HG02852 (cell line): Measurements from ENCODE around the gene BRF1.

Source experiments
- ATAC-seq: cut with Tn5 transposase; IDR thresholded peaks from one replicate; pipeline ENCODE4 v1.9.1; 2021; ENCODE audit warnings: mild to moderate bottlenecking, moderate library complexity; ENCODE audit not compliant: unreplicated experiment

The BRF1 gene

DNA sequence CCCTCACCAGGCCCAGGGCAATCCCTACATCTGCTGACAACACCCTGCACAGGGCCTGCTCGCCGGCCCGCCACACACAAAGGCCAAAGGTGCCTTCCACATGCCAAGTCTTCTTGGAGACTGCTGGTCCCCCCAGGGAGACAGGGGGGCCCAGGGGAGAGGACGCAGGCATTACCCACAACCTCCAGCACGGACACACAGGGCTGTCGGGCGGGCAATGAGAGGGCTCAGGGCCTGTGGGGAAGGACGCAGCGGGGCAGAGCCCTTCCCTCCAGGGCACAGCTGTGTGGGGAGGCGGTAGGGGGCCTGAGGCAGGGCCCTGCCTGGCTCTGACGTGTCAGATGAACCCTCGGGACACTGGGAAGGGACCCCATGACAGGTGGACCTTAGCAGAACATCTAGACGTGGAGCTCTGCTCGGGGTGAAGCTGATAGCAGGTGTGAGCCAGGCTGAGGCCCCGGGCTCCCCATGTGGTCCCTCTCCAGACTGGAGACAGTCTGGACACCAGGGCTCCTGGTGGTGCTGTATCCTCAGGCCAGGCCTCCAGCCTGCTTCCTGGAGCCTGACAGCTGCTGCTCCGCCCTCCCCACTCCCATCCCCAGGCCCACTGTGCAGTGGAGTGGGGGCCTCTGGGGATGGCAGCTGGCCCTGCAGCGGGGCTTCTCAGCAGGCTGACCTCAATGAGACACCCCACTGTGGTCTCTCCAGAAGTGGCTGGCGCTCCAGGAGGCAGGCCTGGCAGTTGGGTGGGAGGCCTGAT is 88.1 kb downstream of the BRF1 start:
- ATAC-seq = no peak

DNA sequence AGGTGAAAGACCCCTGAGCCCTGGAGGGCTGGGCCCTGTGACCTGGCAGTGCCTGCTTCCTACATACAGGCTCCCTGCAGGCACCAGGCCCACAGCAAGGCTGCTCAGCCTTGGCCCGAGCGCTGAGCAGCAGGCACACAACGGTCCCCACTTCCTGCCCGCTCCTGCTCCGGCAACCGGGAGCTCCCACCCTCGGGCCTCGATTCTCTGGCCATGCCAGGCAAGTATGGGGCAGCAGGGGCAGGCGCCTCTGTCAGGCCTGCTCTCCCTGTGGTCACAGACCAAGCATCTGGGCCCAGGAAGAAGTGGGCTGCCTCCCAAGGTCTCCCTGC is 89.1 kb downstream of the BRF1 start:
- no peak for ATAC-seq

DNA sequence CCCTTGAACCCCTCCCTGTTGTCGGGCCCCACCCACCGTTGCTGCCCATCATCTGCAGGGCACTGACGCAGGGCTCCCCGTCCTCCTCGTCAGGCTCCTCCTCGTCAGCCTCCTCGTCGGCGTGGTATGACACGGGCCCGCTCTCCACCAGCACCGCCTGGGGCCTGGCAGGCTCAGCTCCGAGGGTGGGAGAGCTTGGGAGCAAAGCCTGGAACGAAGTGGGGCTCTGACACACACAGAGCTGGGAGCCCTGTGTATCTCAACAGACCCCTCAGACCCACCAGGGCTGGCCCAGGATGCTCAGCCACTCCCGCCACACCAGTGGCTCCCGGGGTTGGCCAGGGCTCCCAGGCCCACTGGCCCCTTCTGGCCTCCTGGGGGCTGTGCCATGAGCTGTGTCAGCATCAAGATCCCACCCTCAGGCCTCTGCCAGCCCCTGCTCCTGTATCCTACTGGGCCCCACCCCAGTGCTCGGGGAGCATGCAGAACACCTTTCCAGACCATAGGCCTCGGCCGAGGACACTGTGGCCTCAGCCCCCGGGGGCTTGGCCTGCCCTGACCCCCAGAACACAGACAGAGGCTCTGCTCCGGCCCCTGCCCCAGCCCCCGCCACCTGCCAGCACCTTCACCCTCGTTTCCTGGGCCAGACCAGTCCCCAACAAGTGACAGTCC is 89.6 kb downstream of the BRF1 start:
- no peak for ATAC-seq

DNA sequence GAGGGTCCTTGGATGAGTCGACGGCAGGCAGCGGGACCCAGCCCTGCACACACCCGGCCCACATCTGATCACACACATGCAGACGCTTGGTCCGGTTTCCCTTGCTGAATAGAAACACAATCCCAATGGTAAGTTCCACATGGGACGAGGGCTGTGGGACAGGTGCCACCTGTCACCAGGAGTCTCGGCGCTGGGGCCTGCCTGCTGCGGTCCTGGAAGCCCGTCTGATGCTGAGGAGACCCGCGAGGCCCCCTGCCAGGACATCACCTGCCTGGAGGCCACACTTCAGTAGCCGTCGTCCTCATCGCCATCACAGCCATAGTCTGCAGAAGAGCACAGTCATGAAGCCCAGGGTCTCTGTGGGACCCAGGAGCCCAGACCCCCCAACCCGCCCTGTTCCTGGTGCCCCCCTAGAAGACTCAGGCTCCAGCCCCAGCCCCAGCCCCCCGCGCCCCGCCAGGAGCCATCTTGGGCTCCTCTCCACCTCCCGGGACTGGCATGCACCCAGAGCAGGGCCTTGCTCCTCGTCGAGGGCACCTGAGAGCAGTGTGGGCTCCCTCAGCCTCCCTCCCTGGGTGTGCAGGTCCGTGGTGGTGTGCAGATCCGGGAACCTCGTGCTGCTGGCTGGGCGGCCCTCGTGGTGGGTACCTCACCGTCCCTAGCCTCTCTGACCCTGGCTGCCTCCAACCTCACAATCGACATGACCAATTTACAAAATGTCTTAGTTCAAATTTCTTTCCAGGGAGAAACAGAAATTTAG is 90.4 kb downstream of the BRF1 start:
- ATAC-seq = no peak

DNA sequence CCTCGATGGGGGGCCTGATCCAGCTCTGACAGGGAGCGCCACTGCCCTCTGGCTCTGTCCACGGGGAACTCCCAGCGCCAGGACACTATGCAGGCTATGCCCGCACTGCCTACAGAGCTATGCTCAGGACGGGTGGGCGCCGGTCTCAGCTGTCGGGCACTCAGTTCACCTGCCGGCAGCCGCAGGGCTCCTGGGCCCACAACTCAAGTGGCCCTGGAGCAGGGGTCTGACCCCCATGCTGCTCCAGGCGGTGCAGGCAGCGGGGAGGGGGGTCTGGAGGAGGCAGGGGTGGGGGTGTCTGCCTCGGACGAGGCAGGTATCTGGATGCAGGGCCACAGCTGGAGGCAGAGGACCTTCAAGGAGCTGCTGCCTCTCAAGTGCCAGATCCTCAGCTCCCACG is 91.2 kb downstream of the BRF1 start:
- no peak for ATAC-seq

DNA sequence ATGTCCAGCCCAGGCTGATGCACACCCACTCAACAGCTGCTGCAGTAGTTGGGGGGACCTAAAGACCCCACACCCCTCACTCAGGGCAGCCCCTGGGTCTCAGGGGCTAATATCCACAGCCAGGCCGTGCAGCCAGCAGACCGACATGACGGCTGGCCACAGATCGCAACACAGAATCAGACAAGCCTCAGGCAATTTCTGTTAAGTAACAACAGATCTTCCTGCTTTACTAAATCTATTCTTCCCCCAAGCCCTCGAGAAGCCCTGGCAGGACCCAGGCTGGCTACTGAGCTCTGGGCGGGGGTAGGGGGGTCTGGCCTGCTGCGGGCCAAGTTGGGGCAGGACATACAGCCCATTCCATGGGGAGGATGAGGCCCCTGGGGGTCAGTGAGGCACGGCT is 91.7 kb downstream of the BRF1 start:
- ATAC-seq = no peak

DNA sequence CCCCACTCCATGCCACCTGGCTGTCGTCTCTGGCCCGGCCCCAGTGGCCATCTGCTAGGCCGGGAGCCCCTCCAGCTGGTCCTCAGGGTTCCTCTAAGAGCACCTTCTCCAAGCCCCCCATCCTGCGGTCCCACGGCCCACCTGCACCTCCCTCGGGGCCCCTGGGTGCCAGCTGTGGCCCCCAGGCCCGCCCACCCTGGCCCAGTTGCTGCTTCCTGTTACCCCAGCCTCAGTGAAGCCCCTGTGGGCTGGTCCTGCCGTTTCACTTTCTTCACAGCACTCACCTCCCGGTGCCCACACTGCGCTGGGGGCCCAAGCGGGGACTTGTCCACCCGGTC is 92.1 kb downstream of the BRF1 start:
- no peak for ATAC-seq

DNA sequence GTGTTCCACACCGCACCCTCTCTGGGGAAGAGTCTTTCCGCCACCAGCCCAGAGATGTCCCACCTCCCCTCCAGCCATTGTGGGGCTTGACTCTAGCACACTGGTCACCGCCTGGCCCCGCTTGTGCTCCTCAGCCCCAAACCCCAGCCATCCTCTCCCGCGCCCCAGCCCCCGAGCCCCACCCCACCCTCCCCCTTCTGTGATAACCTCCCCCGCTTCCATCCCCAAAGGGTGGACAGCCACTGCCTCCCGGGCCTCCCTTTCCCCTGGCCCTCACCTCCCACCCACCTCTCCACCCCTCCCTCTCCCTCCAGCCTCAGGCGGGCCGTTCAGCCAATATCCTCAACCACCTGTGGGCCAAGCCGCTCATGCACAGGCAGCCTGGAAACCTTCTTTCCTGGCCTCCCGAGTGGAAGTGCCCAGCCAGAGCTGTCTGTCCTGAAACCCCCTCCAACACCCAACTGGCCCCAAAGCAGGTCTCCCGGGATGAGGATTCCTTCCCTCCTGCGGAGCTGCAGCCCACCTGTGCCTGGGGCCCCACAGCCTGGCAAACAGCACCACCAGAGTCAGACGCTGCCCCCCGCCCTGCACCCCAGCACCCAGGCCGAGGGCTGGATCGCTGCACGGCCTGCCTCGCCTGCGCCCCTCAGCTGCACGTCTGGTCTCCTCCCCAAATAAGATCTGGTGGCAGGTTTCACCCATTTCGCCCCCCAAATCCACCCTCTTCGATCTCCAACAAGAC is 92.6 kb downstream of the BRF1 start:
- ATAC-seq = no peak

DNA sequence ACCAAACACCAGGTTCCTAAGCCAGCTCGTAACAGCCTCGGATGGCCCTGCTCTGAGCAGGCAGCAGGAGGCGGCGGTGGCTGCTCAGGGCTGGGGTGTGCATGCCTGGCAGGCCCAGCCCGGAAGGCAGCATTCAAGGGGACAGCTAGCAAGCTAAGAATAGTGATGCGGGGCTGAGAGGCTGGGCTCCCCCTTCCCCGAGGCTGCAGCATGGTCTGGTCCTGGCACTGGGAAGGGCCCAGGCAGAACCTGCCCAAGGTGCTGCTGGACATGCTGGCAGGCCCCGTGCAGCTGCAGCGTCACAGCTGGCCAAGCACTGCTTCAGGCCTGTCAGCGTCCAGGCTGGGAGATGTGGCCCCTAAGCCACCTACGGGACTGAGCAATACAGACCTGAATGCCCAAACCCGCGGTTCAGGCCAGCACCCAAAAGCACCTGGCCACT is 93.3 kb downstream of the BRF1 start:
- no peak for ATAC-seq

DNA sequence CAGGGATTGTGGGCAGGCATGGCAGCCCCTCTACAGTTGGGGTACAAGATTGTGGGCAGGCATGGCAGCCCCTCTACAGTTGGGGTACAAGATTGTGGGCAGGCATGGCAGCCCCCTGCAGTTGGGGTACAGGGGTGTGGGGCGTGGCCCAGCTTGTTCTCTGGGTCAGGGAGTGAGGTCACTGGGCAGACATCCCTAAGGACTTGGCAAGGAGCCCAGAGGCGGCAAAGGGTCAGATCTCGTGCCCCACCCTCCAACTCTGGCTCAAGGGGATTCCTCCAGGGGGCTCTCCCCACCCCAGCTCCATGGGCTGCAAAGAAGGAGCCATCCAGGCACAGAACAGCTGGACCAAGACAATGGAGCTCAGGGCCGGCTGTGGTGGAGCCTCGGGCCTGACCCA is 93.9 kb downstream of the BRF1 start:
- ATAC-seq = no peak

DNA sequence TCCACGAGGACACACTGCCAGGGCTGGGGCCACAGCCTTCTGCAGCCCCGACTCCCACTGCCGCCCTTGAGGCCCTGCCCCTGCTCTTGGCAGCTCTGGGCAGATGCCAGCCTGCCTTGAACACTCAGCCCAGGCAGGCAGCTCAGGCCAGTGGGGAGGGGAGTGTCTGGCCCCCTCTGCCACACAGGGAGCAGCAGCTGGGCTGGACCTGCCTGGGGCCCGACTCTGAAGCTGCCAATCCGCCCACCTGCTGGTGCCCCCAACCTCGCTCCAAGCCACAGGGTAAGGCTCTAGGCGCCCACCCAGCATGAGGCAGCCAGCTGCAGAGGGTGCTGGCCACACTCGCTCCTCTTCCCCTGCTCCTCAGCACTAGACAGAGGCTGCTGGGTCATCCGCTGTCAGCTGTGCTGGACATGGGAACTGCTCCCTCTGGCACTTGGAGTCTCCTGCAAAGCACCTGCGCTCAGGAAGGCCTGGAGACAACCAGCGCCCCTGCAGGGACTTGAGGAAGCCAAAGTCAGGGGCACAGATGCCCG is 95.1 kb downstream of the BRF1 start:
- no peak for ATAC-seq

DNA sequence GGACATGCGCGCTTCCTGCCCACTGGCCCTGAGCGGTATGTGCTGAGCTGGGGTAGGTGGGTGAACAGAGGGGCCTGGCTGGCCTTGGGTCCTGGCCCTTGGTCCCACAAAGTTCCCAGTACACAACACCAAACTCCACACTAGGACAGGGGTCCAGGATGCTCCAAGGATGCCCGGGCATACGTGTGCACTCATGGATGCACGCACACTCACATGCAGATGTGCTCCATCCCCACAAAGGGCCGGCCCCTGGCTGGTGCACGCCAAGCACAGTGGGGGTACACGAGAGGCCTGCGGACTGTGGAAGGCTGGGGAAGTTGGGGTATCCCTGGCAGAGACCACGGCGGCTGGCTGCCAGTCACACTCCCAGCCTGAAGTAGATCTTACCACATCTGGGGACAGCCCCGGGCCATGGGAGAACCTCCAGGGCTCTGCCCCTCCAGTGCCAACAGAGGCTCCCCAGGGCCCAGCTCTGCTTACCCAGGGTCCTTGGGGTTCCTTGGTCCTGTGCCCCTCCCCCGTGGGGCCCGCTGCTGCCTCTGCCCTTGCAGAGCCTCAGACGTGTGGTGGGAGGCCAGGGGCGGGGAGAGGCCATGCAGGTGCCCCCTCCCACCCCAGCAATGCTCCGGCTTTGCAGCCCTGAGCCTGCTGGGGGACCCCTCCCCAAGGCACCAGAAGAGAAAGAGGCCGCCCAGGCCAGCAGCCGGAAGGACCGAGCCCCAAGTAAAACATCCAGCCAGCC is 95.7 kb downstream of the BRF1 start:
- ATAC-seq = no peak

DNA sequence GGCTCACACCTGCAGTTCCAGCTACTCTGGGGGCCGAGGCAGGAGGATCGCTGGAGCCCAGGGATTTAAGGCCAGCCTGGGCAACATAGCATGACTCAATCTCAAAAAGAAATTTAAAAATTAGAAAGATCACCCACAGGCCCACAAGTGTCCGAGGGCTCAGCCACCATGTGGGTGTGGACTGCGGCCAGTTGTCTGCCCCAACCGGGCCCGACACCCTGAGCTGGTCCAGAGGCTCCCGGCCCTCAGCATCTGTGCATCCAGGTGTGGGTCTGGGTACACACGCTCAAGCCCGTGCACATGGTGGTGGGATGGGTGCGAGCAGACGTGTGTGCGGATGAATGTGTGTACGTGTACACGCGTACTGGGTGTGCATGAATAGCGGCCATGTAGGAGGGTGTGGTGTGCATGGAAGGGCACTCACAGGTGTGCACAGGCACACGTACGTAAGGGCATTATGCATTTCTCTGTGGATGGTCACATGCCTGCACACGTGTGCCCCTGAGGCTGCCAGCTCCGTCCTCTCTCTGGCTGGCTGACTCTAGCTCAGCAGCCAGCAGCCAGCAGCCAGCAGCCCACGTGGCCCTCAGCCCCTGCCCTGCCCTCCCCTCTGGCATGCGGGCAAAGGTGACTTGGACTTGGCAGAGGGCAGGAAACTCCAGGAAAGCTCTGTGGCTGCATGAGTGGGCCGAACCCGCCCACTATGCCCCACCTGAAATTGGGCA is 96.4 kb downstream of the BRF1 start:
- ATAC-seq = no peak

DNA sequence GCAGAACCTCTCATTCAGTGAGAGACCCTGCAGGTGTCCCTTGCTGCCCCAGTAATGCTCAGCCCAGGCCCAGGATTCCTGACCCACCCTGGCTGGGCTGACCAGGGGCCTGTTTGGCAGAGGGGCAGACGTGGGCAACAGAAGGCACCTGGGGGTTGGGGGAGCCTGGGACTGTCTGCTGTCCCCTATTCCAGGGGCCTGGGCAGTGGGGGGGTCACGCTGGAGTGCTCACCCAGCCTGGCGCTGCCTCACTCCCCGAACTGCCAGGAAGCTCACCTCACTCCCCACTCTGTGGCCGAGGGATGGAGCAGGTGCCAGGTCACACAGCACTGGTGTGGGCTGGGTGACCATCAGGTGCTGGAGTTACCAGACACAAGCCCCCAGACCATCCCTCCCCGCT is 97.1 kb downstream of the BRF1 start:
- no peak for ATAC-seq

DNA sequence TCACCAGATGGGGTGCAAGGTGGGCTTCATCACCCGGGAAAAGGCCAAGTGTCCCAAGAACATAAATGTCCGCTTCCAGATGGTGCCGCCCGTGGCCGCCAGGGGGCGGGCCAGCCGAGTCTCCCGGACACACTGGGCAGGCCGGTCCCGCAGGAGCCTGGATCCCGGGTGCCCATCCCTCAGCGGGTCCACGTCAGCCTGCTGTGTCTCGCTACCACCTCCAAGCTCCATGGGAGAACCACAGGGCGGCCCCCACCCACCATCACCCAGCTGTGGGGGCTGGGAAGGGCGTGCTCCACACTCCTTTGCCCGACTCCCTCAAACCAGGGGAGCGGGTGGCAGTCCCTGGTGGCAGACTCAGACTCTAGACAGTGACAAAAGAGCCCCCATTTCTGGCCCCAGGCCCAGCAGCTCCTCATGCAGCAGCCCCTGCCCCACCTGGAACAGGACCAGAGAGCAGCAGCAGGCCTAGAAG is 97.7 kb downstream of the BRF1 start:
- ATAC-seq = no peak

DNA sequence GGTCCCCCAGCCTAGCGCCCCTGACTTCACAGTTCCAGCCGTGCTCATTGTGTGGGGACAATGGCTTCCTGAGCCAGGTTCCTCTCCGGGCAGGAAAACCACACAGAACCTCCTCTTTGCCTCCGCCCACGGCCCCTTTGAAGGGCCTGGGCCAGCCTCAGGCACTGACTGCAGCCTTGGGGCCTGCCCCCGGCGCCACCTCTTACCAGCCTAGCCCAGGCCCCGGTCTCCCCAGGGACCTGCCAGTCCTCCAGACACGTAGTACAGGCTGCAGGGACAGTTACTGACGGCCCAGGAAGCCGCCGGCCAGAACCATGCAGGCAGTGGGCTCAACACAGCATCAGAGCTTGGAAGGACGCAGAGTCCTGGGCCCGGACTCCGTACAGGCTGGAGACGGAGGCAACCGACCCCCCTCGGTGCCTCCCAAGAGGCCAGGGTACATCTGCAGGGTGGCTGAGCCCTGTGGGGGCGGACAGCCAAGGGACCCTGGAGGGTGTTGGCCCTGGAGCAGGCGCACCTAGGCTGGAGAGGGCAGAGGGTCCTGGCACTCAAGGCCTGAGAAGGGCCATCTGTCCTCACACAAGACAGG is 98.8 kb downstream of the BRF1 start:
- no peak for ATAC-seq

DNA sequence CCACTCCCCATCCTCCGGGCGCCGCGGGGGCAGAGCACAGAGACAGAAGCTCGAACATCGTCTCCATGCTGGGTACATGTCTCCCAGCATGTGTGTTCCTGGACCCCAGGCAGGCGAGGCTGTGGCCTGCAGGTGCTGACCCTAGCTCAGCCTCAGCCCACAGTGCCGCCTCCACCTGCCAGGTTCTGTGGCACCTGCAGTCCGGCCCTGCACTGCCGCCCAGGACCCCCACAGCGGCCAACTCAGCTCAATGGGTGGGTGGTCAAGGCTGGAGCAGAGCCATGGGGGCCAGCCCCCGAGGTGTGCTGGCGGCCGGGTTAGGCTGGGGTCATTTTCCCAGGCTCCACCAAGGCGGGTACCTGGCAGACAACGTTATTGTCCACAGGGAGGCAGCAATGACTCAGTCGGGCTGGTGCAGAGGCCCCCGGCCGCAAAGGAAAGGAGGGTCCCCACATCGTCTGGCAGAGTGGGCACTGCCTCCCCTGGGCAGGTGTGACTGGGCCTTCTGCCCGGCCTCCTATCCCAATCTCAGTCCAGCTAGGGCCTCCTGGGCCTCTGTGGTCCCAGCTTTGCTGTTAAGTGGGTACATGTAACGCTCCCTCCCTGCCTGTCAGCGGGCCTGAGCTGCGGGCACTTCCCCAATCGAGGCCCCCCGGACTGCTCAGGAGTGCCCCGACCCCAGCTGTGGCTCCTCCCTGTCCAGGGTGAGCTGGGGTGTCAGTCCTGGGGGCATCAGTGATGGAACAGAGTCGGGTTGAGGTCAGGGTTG is 99.5 kb downstream of the BRF1 start:
- ATAC-seq = no peak

DNA sequence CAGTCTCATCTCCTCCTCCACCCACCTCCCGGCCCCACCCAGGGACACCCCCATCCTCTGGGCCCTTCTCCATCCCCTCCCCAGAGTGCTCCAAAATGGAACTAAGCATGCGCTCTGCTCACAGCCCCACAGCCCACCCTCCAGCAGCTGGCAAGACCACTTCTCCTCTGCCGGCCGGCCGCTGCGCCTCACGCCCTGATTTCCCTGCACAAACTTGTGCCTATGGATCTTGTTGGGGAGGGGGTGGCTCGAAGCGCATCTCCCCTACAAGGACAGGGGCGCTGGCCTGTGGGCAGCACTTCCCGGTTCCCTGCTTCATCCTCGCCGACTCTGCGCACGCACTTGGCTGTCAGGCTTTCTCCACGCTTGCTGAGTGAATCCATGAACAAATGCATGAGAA is 100.2 kb downstream of the BRF1 start:
- ATAC-seq = no peak

DNA sequence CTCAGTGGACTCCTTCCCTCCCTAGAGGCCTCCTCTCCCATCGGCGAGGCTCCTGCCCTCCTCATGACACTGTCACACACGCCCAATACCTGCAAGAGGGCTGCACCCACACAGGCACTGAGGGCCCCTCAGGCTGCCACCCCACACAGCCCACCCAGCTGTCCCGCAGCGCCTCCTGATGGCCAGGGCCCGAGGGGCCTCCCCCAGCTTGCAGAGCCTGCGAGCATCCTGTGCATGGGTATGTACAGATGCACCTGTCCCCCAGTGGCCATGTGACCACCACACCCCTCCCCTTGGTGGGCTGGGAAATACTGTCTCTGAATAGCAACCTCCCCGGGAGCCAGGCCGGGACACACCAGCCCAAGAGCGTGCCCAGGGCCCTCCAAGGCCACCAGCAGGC is 100.7 kb downstream of the BRF1 start:
- no peak for ATAC-seq
